ENCODE data around the gene MRPL19.

DNA sequence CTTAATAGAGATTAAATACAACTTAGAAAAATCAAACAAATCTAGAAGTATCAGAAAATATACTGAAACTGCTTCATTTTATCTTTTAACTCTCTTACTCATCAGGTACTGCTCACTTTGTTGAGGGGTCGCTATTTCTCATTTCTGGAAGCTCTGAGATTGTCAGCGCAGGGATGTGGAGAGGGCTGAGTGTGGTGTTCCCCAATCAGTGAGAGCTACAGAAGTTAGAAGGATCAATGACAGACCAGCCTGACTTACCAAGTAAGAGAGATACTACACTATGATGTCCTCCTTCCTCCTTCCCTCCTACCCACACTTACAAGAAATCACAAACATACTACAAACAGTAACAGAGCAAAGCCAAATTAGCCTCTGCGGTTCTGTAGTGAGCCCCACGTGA lies 56.0 kb downstream of the MRPL19 start:
- TF ChIP-seq, protein P1, sequence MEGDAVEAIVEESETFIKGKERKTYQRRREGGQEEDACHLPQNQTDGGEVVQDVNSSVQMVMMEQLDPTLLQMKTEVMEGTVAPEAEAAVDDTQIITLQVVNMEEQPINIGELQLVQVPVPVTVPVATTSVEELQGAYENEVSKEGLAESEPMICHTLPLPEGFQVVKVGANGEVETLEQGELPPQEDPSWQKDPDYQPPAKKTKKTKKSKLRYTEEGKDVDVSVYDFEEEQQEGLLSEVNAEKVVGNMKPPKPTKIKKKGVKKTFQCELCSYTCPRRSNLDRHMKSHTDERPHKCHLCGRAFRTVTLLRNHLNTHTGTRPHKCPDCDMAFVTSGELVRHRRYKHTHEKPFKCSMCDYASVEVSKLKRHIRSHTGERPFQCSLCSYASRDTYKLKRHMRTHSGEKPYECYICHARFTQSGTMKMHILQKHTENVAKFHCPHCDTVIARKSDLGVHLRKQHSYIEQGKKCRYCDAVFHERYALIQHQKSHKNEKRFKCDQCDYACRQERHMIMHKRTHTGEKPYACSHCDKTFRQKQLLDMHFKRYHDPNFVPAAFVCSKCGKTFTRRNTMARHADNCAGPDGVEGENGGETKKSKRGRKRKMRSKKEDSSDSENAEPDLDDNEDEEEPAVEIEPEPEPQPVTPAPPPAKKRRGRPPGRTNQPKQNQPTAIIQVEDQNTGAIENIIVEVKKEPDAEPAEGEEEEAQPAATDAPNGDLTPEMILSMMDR (IDR thresholded peaks at IDR 0.05; ENCODE audit: insufficient read depth, low read length), result no peak
- TF ChIP-seq GABPA (IDR thresholded peaks at IDR 0.05; ENCODE audit: low read depth), result no peak
